Lung (tissue), 12 donors: ENCODE measurements around the gene CCDC73. TPM values are rescaled to one million over a fixed set of nuclear protein-coding genes. Genes with fewer than 3 reads are reported as not detected.

Source experiments
- ATAC-seq: fragments of 200-7000 bp; cut with Tn5 transposase; one replicate; pipeline ENCODE4 v1.9.1; 2020; ENCODE audit warnings: moderate number of reproducible peaks; ENCODE audit not compliant: insufficient read depth, low FRiP score
- DNase-seq, 3 donors: peaks; one replicate each; pipeline ENCODE4 v3.0.0-alpha.2; 2013 to 2017
- H3K27ac ChIP-seq, 2 donors: one replicate each; pipeline ENCODE4 v1.5.1; 2013; ENCODE audit warnings: mild to moderate bottlenecking in 2 of 2, moderate library complexity in 2 of 2, control low read depth in 1 of 2, inconsistent platforms in 1 of 2, low read depth in 1 of 2, low read length in 1 of 2
- H3K27me3 ChIP-seq, 3 donors: one replicate each; pipeline ENCODE4 v1.5.1; 2013; ENCODE audit warnings: low read length in 2 of 3; ENCODE audit not compliant: control insufficient read depth in 3 of 3, insufficient read depth in 3 of 3
- H3K36me3 ChIP-seq, 4 donors: one replicate each; pipeline ENCODE4 v1.5.1; 2013; ENCODE audit warnings: low read length in 4 of 4, mild to moderate bottlenecking in 1 of 4, moderate library complexity in 1 of 4; ENCODE audit not compliant: control insufficient read depth in 4 of 4, insufficient read depth in 4 of 4
- H3K4me1 ChIP-seq, 5 donors: one replicate each; pipeline ENCODE4 v1.5.1; 2013; ENCODE audit warnings: low read length in 5 of 5, mild to moderate bottlenecking in 2 of 5, moderate library complexity in 1 of 5; ENCODE audit not compliant: control insufficient read depth in 5 of 5, insufficient read depth in 5 of 5
- H3K4me3 ChIP-seq: one replicate; pipeline ENCODE4 v1.5.1; 2013; ENCODE audit warnings: mild to moderate bottlenecking, control low read depth, moderate library complexity
- H3K9ac ChIP-seq, 2 donors: one replicate each; pipeline ENCODE4 v1.5.1; 2013; ENCODE audit warnings: low read length in 2 of 2, control low read depth in 1 of 2; ENCODE audit not compliant: insufficient read depth in 1 of 2
- H3K9me3 ChIP-seq, 4 donors: one replicate each; pipeline ENCODE4 v1.5.1; 2013; ENCODE audit warnings: low read length in 3 of 4, mild to moderate bottlenecking in 1 of 4, moderate library complexity in 1 of 4; ENCODE audit not compliant: control insufficient read depth in 4 of 4, insufficient read depth in 3 of 4
- CTCF ChIP-seq: IDR thresholded peaks from 2 replicates; pipeline ENCODE4 v1.5.1; 2012; ENCODE audit warnings: mild to moderate bottlenecking; ENCODE audit errors: control extremely low read depth, extremely low read depth
- WGBS, 2 donors: extraction: QIAGEN DNeasy Blood & Tissue Kit; methylation state at CpG; one replicate each; pipeline ENCODE4 v1.1.7; 2013; 5-methylcytosine and 5-hydroxymethylcytosine counted together
- polyA plus RNA-seq, 2 donors: library from polyadenylated mRNA; stranded (reverse); fragments of 200-250 nt; gene quantifications; one replicate each; pipeline ENCODE4 v1.2.1, GENCODE V29; 2013
- total RNA-seq, 2 donors: library from RNA; depleted of rRNA in 1 of 2; stranded (reverse); fragments of >200 nt in 1 of 2; gene quantifications; one replicate each; pipeline ENCODE4 v1.2.1, GENCODE V29; 2014 to 2021
- donor health status: control.
- donor health status: control.
- donor health status: Bipolar disorder and iron deficiency.
- donor health status: healthy.
- donor health status: DM: yes; HTN: yes; CAD: no.

CCDC73 gene
- total and polyA plus RNA-seq, 4 donors = 0.03 to 0.17 (median 0.10) TPM

GRCh38 chr11:32658639-32659406 is 135.6 kb downstream of the CCDC73 start:
- DNase-seq (no peak), ATAC-seq (no peak)
- no peak overlapping the region for H3K9ac ChIP-seq
- H3K27ac ChIP-seq = no peak overlapping the region
- no peaks in the 10 kb centered on the region for H3K27me3 ChIP-seq
- H3K9me3 ChIP-seq = no peaks in the 10 kb centered on the region
- 63 to 68% methylated on average over 2 of the region's 2 CpGs for WGBS, 2 donors
- H3K36me3 ChIP-seq = no peaks in the 10 kb centered on the region
- no peaks in the 10 kb centered on the region for H3K4me1 ChIP-seq
- no peak for TF ChIP-seq CTCF
- H3K4me3 ChIP-seq = no peak overlapping the region

GRCh38 chr11:32643526-32643925 is 150.9 kb downstream of the CCDC73 start:
- ATAC-seq = no peak

GRCh38 chr11:32641361-32641760 is 153.1 kb downstream of the CCDC73 start:
- no peak overlapping the region for H3K9ac ChIP-seq
- no peaks in the 10 kb centered on the region for H3K9me3 ChIP-seq
- no peak for ATAC-seq
- H3K27me3 ChIP-seq = no peaks in the 10 kb centered on the region
- no peaks in the 10 kb centered on the region for H3K36me3 ChIP-seq
- H3K27ac ChIP-seq = no peak overlapping the region
- no peak for DNase-seq
- H3K4me1 ChIP-seq = no peaks in the 10 kb centered on the region
- no peak for TF ChIP-seq CTCF
- H3K4me3 ChIP-seq = no peak overlapping the region

More at GRCh38 chr11:32643526-32643925, 150.9 kb downstream of the CCDC73 start:
- no peak for DNase-seq
- H3K4me3 ChIP-seq = no peak overlapping the region
- no peaks in the 10 kb centered on the region for H3K36me3 ChIP-seq
- H3K9me3 ChIP-seq = no peaks in the 10 kb centered on the region
- H3K4me1 ChIP-seq = no peaks in the 10 kb centered on the region
- TF ChIP-seq CTCF = no peak
- 57 to 75% methylated on average over 1 of the region's 1 CpG for WGBS, 2 donors
- H3K27me3 ChIP-seq = no peaks in the 10 kb centered on the region
- H3K27ac ChIP-seq = no peak overlapping the region
- no peak overlapping the region for H3K9ac ChIP-seq

- Histone ChIP-seq H3K27me3 (no peaks in the 10 kb centered on the region), H3K4me3 (no peak overlapping the region), H3K27ac (no peak overlapping the region), H3K4me1 (no peaks in the 10 kb centered on the region), H3K9ac (no peak overlapping the region), H3K9me3 (no peaks in the 10 kb centered on the region), H3K36me3 (no peaks in the 10 kb centered on the region)
- no peak for DNase-seq
- no peak for ATAC-seq
- 86 to 92% methylated on average over 2 of the region's 2 CpGs for WGBS, 2 donors
- TF ChIP-seq CTCF = no peak
These were observed 158.6 kb downstream of the CCDC73 start for GRCh38 chr11:32635819-32636218.
